Lung microvascular endothelial cell (primary cell): Measurements from ENCODE around the gene GALNT1. TPM values are rescaled to one million over a fixed set of nuclear protein-coding genes. Genes with fewer than 3 reads are reported as not detected.

ENCODE experiments used
- DNase-seq, 2 donors: peaks; one replicate each; pipeline versions ENCODE4 v3.0.0 to v3.0.0-alpha.2; 2010; ENCODE audit warnings: low read depth in 2 of 2
- total RNA-seq: library from RNA; depleted of rRNA; stranded (reverse); fragments of >200 nt; gene quantifications from 2 replicates; pipeline ENCODE4 v1.2.1, GENCODE V29; 2014

GALNT1 gene
- total RNA-seq, 1 donor from 2014 or later, result 156 TPM

GRCh38 chr18:35618289-35618688, 36.7 kb downstream of the GALNT1 start:
- no peak for DNase-seq

GRCh38 chr18:35618696-35619095, 37.2 kb downstream of the GALNT1 start:
- DNase-seq, result peak in 1 of 2 donors; percentile 23

GRCh38 chr18:35619464-35619863, 37.9 kb downstream of the GALNT1 start:
- peak in 1 of 2 donors; percentile 95 for DNase-seq

- DNase-seq, result no peak
Measured at GRCh38 chr18:35619941-35620340, 38.4 kb downstream of the GALNT1 start.

- DNase-seq, result peak; percentile 54 to 71
Measured at GRCh38 chr18:35620765-35621164, 39.2 kb downstream of the GALNT1 start.

GRCh38 chr18:35623255-35623654, 41.7 kb downstream of the GALNT1 start:
- no peak for DNase-seq

- DNase-seq, result no peak
Measured at GRCh38 chr18:35624146-35624545, 42.6 kb downstream of the GALNT1 start.

- DNase-seq, result no peak
Measured at GRCh38 chr18:35625232-35625631, 43.7 kb downstream of the GALNT1 start.

GRCh38 chr18:35633761-35634160, 52.2 kb downstream of the GALNT1 start:
- DNase-seq, result no peak

GRCh38 chr18:35634323-35634722, 52.8 kb downstream of the GALNT1 start:
- DNase-seq, result peak; percentile 32 to 39

GRCh38 chr18:35635170-35635569, 53.6 kb downstream of the GALNT1 start:
- peak in 1 of 2 donors; percentile 63 for DNase-seq

- DNase-seq, result no peak
Measured at GRCh38 chr18:35637227-35637626, 55.7 kb downstream of the GALNT1 start.

- no peak for DNase-seq
Measured at GRCh38 chr18:35639296-35639695, 57.8 kb downstream of the GALNT1 start.

GRCh38 chr18:35641467-35641866, 59.9 kb downstream of the GALNT1 start:
- DNase-seq, result no peak

GRCh38 chr18:35641916-35642315, 60.4 kb downstream of the GALNT1 start:
- DNase-seq, result no peak

- no peak for DNase-seq
Measured at GRCh38 chr18:35642802-35643201, 61.3 kb downstream of the GALNT1 start.

- no peak for DNase-seq
Measured at GRCh38 chr18:35646449-35646848, 64.9 kb downstream of the GALNT1 start.

GRCh38 chr18:35653392-35654135, 72.0 kb downstream of the GALNT1 start:
- peak; percentile 16 to 54 for DNase-seq

GRCh38 chr18:35658112-35658511, 76.6 kb downstream of the GALNT1 start:
- no peak for DNase-seq

GRCh38 chr18:35661483-35662146, 80.1 kb downstream of the GALNT1 start:
- peak; percentile 8 to 37 for DNase-seq

- DNase-seq, result no peak
Measured at GRCh38 chr18:35662293-35663062, 80.9 kb downstream of the GALNT1 start.

GRCh38 chr18:35671966-35672603, 90.5 kb downstream of the GALNT1 start:
- DNase-seq, result peak in 1 of 2 donors; percentile 31
